ENCODE results near the gene PIPOX. TPM values are rescaled to one million over a fixed set of nuclear protein-coding genes. Genes with fewer than 3 reads are reported as not detected.
"Not testable (repeated sequence)": the region's sequence is repeated elsewhere in the genome, so short reads cannot be mapped to it uniquely, and the experiment has no call there.

The PIPOX gene
- total and polyA plus RNA-seq, 2 of the 8 experiments (the other 6 are each of a cell fraction or from before 2014, with no cell fraction given): 57.2 to 99.6 TPM

DNA sequence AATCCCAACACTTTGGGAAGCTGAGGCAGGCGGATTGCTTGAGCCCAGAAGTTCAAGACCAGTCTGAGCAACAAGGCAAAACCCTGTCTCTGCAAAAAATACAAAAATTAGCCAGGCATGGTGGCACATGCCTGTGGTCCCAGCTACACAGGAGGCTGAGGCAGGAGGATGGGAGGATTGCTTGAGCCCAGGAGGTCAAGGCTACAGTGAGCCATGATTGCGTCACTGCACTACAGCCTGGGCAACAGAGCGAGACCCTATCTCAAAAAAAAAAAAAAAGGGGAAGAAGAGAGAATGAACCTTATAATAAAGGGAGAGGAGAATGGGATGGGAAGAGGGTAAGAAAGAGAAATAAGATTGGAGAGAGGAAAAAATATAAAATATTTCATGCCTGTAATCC lies 45.8 kb downstream of the PIPOX start:
- H3K56ac ChIP-seq (replicated peaks; ENCODE audit: insufficient read length, low read depth, low read length); H2BK20ac ChIP-seq (ENCODE audit: low read length); H3K4me3 ChIP-seq (ENCODE audit: extremely low read depth in 1 of 4, insufficient read depth in 2 of 4, low read depth in 3 of 4, low read length in 4 of 4); H3K27ac ChIP-seq (ENCODE audit: low read depth, low read length); H3K23me2 ChIP-seq (ENCODE audit: low read depth, low read length); DNase-seq (ENCODE audit: low read depth in 1 of 2, low spot score in 2 of 2); POLR2A ChIA-PET (ENCODE audit: partially characterized antibody); H4K91ac ChIP-seq (replicated peaks; ENCODE audit: insufficient read length, low read length); H2BK5ac ChIP-seq (ENCODE audit: low read depth, low read length); H3K14ac ChIP-seq (ENCODE audit: insufficient read length); H4K8ac ChIP-seq (ENCODE audit: extremely low read depth, insufficient read depth, low read length); H3K9ac ChIP-seq (replicated peaks in 1 of 4; ENCODE audit: extremely low read depth in 1 of 4, low read depth in 3 of 4, low read length in 3 of 4); H4K5ac ChIP-seq (ENCODE audit: insufficient read length, low read depth, low read length); H2AK5ac ChIP-seq (ENCODE audit: low read depth, low read length); H3K4ac ChIP-seq (replicated peaks; ENCODE audit: insufficient read length, low read depth, low read length); H3K18ac ChIP-seq (ENCODE audit: extremely low read depth, low read length); H3K4me2 ChIP-seq (ENCODE audit: insufficient read depth in 1 of 2, low read depth in 2 of 2, low read length in 2 of 2); H4K20me1 ChIP-seq (replicated peaks in 1 of 2; ENCODE audit: control insufficient read depth in 1 of 2, insufficient read depth in 2 of 2, low read length in 2 of 2); H3K27me3 ChIP-seq (replicated peaks in 1 of 4; ENCODE audit: control insufficient read depth in 3 of 4, extremely low read depth in 1 of 4, insufficient read depth in 3 of 4, low read length in 3 of 4); H3K79me2 ChIP-seq (ENCODE audit: control insufficient read depth in 1 of 2, insufficient read depth in 2 of 2, low read length in 2 of 2); H3K9me3 ChIP-seq (ENCODE audit: insufficient read depth in 2 of 2, low read depth in 1 of 2, low read length in 1 of 2); FAIRE-seq; H2BK15ac ChIP-seq (ENCODE audit: low read length); H2BK120ac ChIP-seq (replicated peaks; ENCODE audit: low read depth, low read length); H3K23ac ChIP-seq (ENCODE audit: insufficient read length); H2AFZ ChIP-seq (ENCODE audit: low read length); H3K79me1 ChIP-seq (ENCODE audit: low read depth, low read length); H2BK12ac ChIP-seq (ENCODE audit: low read depth, low read length): not testable (repeated sequence)
- WGBS, 2 experiments (ENCODE audit: extremely low coverage in 1 of 2, insufficient coverage in 1 of 2, insufficient read length in 1 of 2, insufficient replicate concordance in 2 of 2, low coverage in 1 of 2, low lambda C conversion rate in 2 of 2, missing lambda C conversion rate in 1 of 2): 94% methylated on average over 3 of the region's 3 CpGs; no CpG with 5 or more reads in 1 of the 2 experiments
- CTCF ChIA-PET (ENCODE audit: partially characterized antibody): interaction anchor here (1.1 to 1.8 kb wide), 4 partner anchors 12 to 135 kb away, joined by 3 to 4 read pairs (median 4); no protein-coding TSS in a partner anchor
- peaks cover 12 to 38% (median 18%) of the 10 kb centered on the region in 4 experiments for H3K4me1 ChIP-seq (replicated peaks in 1 of 4; ENCODE audit: control insufficient read depth in 3 of 4, insufficient read depth in 4 of 4, low read length in 3 of 4)
- H3K36me3 ChIP-seq (ENCODE audit: control insufficient read depth in 2 of 4, insufficient read depth in 4 of 4, low read length in 3 of 4): peaks cover 0 to 20% (median 8%) of the 10 kb centered on the region in 4 experiments; a peak in 6 of 8 replicates
